Liver (tissue), 9 donors: Measurements from ENCODE around the gene PXDN. TPM values are rescaled to one million over a fixed set of nuclear protein-coding genes. Genes with fewer than 3 reads are reported as not detected.
A peak's percentile ranks its signal among the peaks of the same experiment; 100 is the strongest.

Experiments used
- DNase-seq: peaks from one replicate; pipeline ENCODE4 v3.0.0-alpha.2; 2017; ENCODE audit warnings: low spot score
- H3K27ac ChIP-seq, 2 donors: one replicate each; pipeline ENCODE4 v1.7.0; 2013; ENCODE audit warnings: inconsistent platforms in 2 of 2, low read length in 2 of 2, control low read depth in 1 of 2, low read depth in 1 of 2, mild to moderate bottlenecking in 1 of 2
- H3K27me3 ChIP-seq, 4 donors: one replicate each; pipeline versions ENCODE4 v1.6.1 to v1.7.0; 2013; ENCODE audit warnings: low read length in 3 of 4, inconsistent platforms in 1 of 4, mild to moderate bottlenecking in 1 of 4, moderate library complexity in 1 of 4; ENCODE audit not compliant: control insufficient read depth in 4 of 4, insufficient read depth in 4 of 4
- H3K36me3 ChIP-seq, 4 donors: one replicate each; pipeline versions ENCODE4 v1.6.1 to v1.7.0; 2013; ENCODE audit warnings: low read length in 3 of 4, mild to moderate bottlenecking in 3 of 4, low read depth in 1 of 4, moderate library complexity in 1 of 4; ENCODE audit not compliant: control insufficient read depth in 4 of 4, insufficient read depth in 3 of 4
- H3K4me1 ChIP-seq, 4 donors: one replicate each; pipeline versions ENCODE4 v1.6.1 to v1.7.0; 2013; ENCODE audit warnings: low read length in 3 of 4, mild to moderate bottlenecking in 3 of 4, moderate library complexity in 1 of 4; ENCODE audit not compliant: control insufficient read depth in 4 of 4, insufficient read depth in 4 of 4
- H3K4me3 ChIP-seq, 3 donors: one replicate each; pipeline versions ENCODE4 v1.6.1 to v1.7.0; 2013; ENCODE audit warnings: low read length in 3 of 3, control low read depth in 1 of 3, low read depth in 1 of 3, mild to moderate bottlenecking in 1 of 3
- H3K9ac ChIP-seq, 2 donors: one replicate each; pipeline ENCODE4 v1.7.0; 2013; ENCODE audit warnings: low read length in 2 of 2, mild to moderate bottlenecking in 2 of 2, moderate library complexity in 2 of 2, control low read depth in 1 of 2, low read depth in 1 of 2
- H3K9me3 ChIP-seq, 4 donors: one replicate each; pipeline versions ENCODE4 v1.6.1 to v1.7.0; 2013; ENCODE audit warnings: low read length in 3 of 4; ENCODE audit not compliant: control insufficient read depth in 4 of 4
- EGR1 ChIP-seq, 2 donors: IDR thresholded peaks; 2 replicates each; pipeline ENCODE4 v1.6.1; 2016 to 2018; ENCODE audit warnings: antibody characterized with exemption in 2 of 2, low read depth in 2 of 2
- FOXA1 ChIP-seq: IDR thresholded peaks from 2 replicates; pipeline ENCODE4 v1.6.1; 2016; ENCODE audit warnings: antibody characterized with exemption
- FOXA2 ChIP-seq: IDR thresholded peaks from 2 replicates; pipeline ENCODE4 v1.6.1; 2016; ENCODE audit warnings: antibody characterized with exemption
- GABPA ChIP-seq, 2 donors: IDR thresholded peaks in 1 of 2; conservative IDR thresholded peaks in 1 of 2; 2 replicates each; pipeline ENCODE4 v1.6.1; 2016; ENCODE audit warnings: antibody characterized with exemption in 2 of 2, mild to moderate bottlenecking in 1 of 2, moderate library complexity in 1 of 2
- HNF4A ChIP-seq, 2 donors: conservative IDR thresholded peaks; 2 replicates each; pipeline ENCODE4 v1.6.1; 2016; ENCODE audit warnings: antibody characterized with exemption in 2 of 2, mild to moderate bottlenecking in 2 of 2
- HNF4G ChIP-seq: IDR thresholded peaks from 2 replicates; pipeline ENCODE4 v1.6.1; 2016; ENCODE audit warnings: antibody characterized with exemption
- JUND ChIP-seq, 2 donors: IDR thresholded peaks; 2 replicates each; pipeline ENCODE4 v1.6.1; 2016; ENCODE audit warnings: antibody characterized with exemption in 2 of 2
- MAX ChIP-seq: IDR thresholded peaks from 2 replicates; pipeline ENCODE4 v1.6.1; 2016; ENCODE audit warnings: antibody characterized with exemption
- NR2F2 ChIP-seq: IDR thresholded peaks from 2 replicates; pipeline ENCODE4 v1.6.1; 2016; ENCODE audit warnings: antibody characterized with exemption
- RAD21 ChIP-seq, 2 donors: IDR thresholded peaks; 2 replicates each; pipeline ENCODE4 v1.6.1; 2016; ENCODE audit warnings: antibody characterized with exemption in 2 of 2, mild to moderate bottlenecking in 2 of 2
- RXRA ChIP-seq, 2 donors: IDR thresholded peaks; 2 replicates each; pipeline ENCODE4 v1.6.1; 2017 to 2018; ENCODE audit warnings: antibody characterized with exemption in 2 of 2, mild to moderate bottlenecking in 1 of 2
- TAF1 ChIP-seq: conservative IDR thresholded peaks from 2 replicates; pipeline ENCODE4 v1.6.1; 2016; ENCODE audit warnings: antibody characterized with exemption, mild to moderate bottlenecking
- YY1 ChIP-seq: IDR thresholded peaks from 2 replicates; pipeline ENCODE4 v1.6.1; 2016; ENCODE audit warnings: antibody characterized with exemption, mild to moderate bottlenecking
- ZBTB33 ChIP-seq: IDR thresholded peaks from 2 replicates; pipeline ENCODE4 v1.6.1; 2016; ENCODE audit warnings: antibody characterized with exemption
- WGBS: extraction: QIAGEN DNeasy Blood & Tissue Kit; methylation state at CpG from one replicate; pipeline ENCODE4 v1.1.7; 2013; 5-methylcytosine and 5-hydroxymethylcytosine counted together
- polyA plus RNA-seq, 2 donors: library from polyadenylated mRNA; stranded (reverse) in 1 of 2; unstranded in 1 of 2; fragments of 200-250 nt in 1 of 2; fragments of >200 nt in 1 of 2; fragmentation: Nextera tagmentation in 1 of 2; extraction: Ambion mirVana in 1 of 2; gene quantifications; one replicate each; pipeline versions ENCODE4 v1.2.1 to v1.2.3, GENCODE V29; 2013 to 2015
- total RNA-seq, 2 donors: library from RNA; depleted of rRNA; stranded (reverse); fragments of >200 nt; gene quantifications; one replicate each; pipeline ENCODE4 v1.2.3, GENCODE V29; 2014
- TF ChIP-seq, protein P1 (sequence below): IDR thresholded peaks from 2 replicates; pipeline ENCODE4 v1.6.1; 2016; ENCODE audit warnings: antibody characterized with exemption
- TF ChIP-seq, protein P2 (sequence below): IDR thresholded peaks from 2 replicates; pipeline ENCODE4 v1.6.1; 2016; ENCODE audit warnings: antibody characterized with exemption, mild to moderate bottlenecking
- donor health status: healthy.
- donor health status: healthy.
- donor health status: healthy.
- donor health status: healthy.
- donor health status: healthy.

The PXDN gene
- total and polyA plus RNA-seq, 4 donors, result 4.2 to 21.5 (median 16.9) TPM

- Histone ChIP-seq H3K27me3 (no peaks in the 10 kb centered on the region), H3K9ac (no peak overlapping the region), H3K9me3 (no peaks in the 10 kb centered on the region), H3K36me3 (no peaks in the 10 kb centered on the region), H3K4me1 (no peaks in the 10 kb centered on the region), H3K27ac (peak overlapping the region in 1 of 2 donors; percentile 42), H3K4me3 (no peak overlapping the region)
- TF ChIP-seq EGR1 (IDR thresholded peaks at IDR 0.05; ENCODE audit: low read depth in 2 of 2), result no peak
- no peak for TF ChIP-seq GABPA (IDR thresholded peaks at IDR 0.05 in 1 of 2, conservative IDR thresholded peaks at IDR 0.05 in 1 of 2)
- TF ChIP-seq JUND (IDR thresholded peaks at IDR 0.05), result no peak
- no peak for TF ChIP-seq HNF4A (conservative IDR thresholded peaks at IDR 0.05)
- TF ChIP-seq NR2F2, result no peak
- TF ChIP-seq, protein P1, sequence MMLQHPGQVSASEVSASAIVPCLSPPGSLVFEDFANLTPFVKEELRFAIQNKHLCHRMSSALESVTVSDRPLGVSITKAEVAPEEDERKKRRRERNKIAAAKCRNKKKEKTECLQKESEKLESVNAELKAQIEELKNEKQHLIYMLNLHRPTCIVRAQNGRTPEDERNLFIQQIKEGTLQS, result no peak
- TF ChIP-seq HNF4G, result no peak
- TF ChIP-seq ZBTB33, result no peak
- no peak for TF ChIP-seq TAF1
- no peak for TF ChIP-seq YY1
- no peak for TF ChIP-seq FOXA2
- no peak for TF ChIP-seq RXRA (IDR thresholded peaks at IDR 0.05)
- no peak for TF ChIP-seq FOXA1
- TF ChIP-seq, protein P2, sequence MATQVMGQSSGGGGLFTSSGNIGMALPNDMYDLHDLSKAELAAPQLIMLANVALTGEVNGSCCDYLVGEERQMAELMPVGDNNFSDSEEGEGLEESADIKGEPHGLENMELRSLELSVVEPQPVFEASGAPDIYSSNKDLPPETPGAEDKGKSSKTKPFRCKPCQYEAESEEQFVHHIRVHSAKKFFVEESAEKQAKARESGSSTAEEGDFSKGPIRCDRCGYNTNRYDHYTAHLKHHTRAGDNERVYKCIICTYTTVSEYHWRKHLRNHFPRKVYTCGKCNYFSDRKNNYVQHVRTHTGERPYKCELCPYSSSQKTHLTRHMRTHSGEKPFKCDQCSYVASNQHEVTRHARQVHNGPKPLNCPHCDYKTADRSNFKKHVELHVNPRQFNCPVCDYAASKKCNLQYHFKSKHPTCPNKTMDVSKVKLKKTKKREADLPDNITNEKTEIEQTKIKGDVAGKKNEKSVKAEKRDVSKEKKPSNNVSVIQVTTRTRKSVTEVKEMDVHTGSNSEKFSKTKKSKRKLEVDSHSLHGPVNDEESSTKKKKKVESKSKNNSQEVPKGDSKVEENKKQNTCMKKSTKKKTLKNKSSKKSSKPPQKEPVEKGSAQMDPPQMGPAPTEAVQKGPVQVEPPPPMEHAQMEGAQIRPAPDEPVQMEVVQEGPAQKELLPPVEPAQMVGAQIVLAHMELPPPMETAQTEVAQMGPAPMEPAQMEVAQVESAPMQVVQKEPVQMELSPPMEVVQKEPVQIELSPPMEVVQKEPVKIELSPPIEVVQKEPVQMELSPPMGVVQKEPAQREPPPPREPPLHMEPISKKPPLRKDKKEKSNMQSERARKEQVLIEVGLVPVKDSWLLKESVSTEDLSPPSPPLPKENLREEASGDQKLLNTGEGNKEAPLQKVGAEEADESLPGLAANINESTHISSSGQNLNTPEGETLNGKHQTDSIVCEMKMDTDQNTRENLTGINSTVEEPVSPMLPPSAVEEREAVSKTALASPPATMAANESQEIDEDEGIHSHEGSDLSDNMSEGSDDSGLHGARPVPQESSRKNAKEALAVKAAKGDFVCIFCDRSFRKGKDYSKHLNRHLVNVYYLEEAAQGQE, result no peak
- peak; percentile 29 for DNase-seq
- 77% methylated on average over 19 of the region's 19 CpGs for WGBS
Observed at GRCh38 chr2:1645761-1646476, 98.4 kb downstream of the PXDN start.

DNA sequence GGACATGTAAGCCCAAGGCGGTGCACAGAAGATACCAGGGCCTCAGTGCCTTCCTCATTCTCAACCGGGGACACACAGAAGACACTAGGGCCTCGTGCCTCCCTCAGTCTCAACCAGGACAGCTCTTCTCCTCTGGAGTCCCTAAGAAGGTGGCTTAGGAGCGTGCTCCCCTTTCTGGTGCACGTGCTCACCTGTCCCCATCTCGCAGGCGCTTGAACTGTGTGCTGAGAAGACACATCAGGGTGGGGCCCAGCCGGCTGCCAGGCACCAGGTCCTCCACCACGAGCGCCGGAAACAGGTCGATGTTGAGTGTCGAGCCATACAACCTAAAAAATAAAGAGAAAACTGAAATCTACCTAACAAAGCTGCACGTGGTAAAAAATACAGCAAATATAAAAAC, 99.9 kb downstream of the PXDN start:
- Histone ChIP-seq H3K36me3 (no peaks in the 10 kb centered on the region), H3K27me3 (no peaks in the 10 kb centered on the region), H3K27ac (no peak overlapping the region), H3K9ac (no peak overlapping the region), H3K9me3 (no peaks in the 10 kb centered on the region), H3K4me3 (no peak overlapping the region), H3K4me1 (no peaks in the 10 kb centered on the region)
- WGBS, result 87% methylated on average over 14 of the region's 14 CpGs
- DNase-seq, result no peak
- TF ChIP-seq HNF4G (no peak), EGR1 (IDR thresholded peaks at IDR 0.05; ENCODE audit: low read depth in 2 of 2) (no peak), GABPA (IDR thresholded peaks at IDR 0.05 in 1 of 2, conservative IDR thresholded peaks at IDR 0.05 in 1 of 2) (no peak), YY1 (no peak), JUND (IDR thresholded peaks at IDR 0.05) (no peak), RXRA (IDR thresholded peaks at IDR 0.05) (no peak), FOXA2 (no peak), ZBTB33 (no peak), HNF4A (conservative IDR thresholded peaks at IDR 0.05) (no peak), RAD21 (IDR thresholded peaks at IDR 0.05) (no peak), MAX (no peak), TAF1 (no peak), FOXA1 (no peak), NR2F2 (no peak)
- TF ChIP-seq, protein P2, result no peak
- TF ChIP-seq, protein P1, result no peak
